Measurements from ENCODE around the gene ACADVL.
"Not testable (repeated sequence)": the region's sequence is repeated elsewhere in the genome, so short reads cannot be mapped to it uniquely, and the experiment has no call there.

ACADVL gene

DNA sequence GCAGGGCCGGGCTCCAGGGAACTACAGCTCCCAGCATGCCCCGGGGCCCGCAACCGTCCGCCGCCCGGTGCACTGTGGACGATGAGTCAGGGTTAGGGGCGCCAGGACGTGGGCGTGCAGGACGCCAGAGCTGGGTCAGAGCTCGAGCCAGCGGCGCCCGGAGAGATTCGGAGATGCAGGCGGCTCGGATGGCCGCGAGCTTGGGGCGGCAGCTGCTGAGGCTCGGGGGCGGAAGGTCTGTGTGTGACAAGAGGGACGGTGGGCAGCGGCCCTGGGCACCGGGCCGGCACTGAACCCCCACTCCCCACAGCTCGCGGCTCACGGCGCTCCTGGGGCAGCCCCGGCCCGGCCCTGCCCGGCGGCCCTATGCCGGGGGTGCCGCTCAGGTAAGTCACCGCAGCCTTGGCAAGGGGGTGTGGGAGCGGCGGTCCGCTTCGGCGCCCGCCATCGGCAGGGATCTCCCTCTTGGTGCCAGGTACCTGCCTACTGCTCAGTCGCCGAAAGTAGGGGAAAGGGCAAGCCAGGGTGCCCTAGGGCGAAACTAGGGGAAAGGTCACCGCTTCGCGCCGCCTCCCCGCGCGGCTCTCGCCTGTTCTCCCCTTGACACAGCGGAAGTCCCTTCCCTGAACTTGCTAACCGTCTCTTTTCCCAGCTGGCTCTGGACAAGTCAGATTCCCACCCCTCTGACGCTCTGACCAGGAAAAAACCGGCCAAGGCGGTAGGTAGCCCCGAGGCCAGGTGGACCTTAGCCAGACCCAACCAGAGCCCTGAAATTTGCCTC, at the start of gene ACADVL, which contains the start of gene DLG4:
Gene ACADVL (plus strand): TSS at position 127 of the 781 bp plus-strand sequence. CDS start 47 bp downstream, at position 174.
Gene DLG4 (minus strand): TSS at position 25 of the 781 bp plus-strand sequence.
- FAIRE-seq = no peak

DNA sequence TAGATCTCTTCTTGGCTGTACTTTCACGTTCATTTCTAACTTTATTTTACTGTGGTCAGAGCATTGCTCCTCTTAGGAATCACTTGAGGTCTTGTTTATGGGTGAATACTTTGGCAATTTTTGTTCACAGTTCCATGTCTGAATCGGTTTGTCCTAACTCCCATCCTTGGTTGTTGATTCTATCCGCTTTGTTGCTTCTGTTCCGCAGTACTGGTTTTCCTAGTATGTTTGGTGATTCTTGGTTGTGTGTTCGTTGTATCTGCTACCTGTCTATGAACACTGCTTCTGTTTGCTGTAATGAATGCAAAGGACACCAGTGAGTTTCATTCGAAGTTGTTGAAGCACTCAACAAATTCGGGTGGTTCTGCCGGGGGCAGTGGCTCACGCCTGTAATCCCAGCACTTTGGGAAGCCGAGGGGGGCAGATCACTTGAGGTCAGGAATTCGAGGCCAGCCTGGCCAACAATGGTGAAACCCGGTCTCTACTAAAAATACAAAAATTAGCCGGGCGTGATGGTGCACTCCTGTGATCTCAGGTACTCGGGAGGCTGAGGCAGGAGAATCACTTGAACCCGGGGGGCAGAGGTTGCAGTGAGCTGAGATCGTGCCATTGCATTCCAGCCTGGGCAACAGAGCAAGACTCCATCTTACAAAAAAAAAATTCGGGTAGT, 47.1 kb upstream of the ACADVL start:
- not testable (repeated sequence) for FAIRE-seq

DNA sequence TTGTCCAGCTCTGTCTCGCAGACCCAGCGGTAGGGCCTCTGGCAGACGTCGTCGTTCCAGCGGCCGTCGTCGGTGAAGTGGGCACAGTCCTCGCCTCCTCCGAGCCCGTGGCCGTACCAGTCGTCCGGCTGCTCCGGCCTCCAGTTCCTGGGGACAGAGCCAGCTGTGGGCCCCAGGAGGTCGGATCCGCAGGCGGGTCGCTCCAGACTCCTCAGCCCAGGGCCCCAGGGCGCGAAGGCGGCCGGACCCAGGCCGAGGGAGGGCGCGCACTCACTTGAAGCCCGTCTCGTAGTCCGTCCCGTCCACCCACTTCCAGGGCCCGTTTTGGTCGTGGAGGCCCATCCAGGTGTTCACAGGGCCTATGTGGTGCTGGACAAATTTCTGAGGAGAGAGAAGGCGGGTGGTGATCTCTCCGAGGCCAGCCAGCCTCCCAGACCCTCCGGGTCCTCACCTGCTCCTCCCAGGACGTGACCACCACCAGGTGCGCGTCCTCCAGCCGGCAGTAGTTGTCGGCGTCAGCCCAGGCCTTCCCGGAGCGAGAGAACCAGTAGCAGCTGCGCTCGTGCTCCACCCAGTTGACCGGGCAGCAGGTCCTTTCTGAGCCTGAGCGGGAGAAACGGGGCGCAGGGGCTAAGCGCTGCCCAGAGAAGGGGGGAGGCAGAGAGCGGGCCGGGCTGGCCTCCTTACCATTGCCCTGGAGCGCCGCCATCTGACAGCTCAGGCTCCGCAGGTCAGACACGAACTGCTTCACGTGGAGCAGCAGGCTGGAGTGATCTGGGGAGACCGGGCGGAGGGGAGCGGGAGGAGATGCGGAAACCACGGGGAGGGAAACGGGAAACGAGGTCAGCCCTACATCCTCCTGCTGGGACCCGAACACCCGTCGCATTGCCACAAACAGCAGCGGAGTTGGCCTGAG, 45.8 kb upstream of the ACADVL start:
- no peak for FAIRE-seq

DNA sequence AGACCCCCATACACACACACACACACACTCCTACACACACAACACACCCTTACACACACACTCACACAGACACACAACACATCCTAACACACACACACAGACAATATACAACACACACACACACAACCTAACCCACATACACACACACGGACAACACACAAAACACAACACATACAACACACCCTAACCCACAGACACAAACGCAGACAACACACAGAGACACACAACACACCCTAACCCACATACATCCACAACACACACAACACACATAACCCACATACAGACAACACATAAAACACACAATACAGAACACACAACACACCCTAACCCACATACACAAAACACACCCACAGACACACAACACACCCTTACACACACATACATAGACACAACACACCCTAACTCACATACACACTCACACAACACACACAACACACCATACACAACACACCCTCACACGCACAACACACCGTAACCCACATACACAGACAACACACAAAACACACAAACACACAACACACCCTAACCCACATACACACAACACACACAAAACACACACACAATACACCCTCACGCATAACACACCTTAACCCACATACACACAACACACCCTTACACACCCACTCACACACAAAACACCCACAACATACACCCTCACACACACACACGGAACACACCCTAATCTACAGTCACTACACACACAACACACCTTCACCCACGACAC, 45.0 kb upstream of the ACADVL start:
- FAIRE-seq = no peak

DNA sequence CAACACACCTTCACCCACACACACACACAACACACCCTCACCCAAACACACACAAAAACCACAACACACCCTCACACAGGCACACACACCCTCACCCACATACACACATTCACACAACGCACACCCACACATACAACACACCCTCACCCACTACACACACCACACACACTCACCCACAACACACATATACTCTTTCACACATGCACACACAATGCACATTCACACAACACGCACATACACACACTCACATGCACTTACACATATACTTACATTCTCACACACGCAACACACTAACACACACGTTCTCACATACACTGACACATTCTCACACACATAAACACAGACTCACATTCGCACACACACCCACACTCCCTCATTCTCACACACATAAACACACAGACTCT, 44.4 kb upstream of the ACADVL start:
- FAIRE-seq = no peak

DNA sequence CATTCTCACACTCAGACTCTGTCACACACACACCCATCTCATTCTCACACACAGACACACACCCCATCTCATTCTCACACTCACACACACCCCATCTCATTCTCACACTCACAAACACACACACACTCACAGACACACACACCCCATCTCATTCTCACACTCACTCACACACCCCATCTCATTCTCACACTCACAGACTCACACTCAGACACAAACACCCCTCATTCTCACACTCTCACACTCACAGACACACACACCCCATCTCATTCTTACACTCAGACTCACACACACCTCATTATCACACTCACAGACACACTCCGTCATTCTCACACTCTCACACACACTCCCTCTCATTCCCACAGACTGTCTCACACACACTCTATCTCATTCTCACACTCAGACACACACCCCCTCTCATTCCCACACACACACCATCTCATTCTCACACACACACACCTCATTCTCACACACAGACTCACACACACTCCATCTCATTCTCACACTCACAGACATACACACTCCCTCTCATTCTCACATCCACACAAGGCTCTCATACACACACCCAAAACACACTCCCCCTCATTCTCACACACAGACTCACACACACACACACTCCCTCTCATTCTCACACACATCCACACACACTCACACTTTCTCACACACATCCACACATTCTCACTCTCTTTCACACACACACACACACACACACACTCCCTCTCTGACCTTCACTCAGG, 43.5 kb upstream of the ACADVL start:
- no peak for FAIRE-seq

DNA sequence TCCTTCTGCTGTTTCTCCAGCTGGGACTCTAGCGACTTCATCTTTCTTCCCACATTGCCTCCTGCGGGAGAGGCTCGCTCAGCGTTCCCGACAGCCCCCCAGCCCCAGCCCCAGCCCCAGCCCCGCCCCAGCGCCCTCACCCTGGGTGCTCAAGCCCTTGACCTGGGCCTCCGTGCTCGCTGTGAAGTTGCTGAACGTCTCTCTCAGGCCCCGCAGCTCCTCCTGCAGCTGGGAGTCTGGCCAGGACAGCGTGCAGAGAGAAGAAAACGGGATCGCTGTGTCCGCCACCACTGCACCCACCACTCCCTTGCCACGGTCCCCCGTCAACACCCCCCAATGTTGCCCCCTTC, 42.9 kb upstream of the ACADVL start:
- FAIRE-seq = no peak

DNA sequence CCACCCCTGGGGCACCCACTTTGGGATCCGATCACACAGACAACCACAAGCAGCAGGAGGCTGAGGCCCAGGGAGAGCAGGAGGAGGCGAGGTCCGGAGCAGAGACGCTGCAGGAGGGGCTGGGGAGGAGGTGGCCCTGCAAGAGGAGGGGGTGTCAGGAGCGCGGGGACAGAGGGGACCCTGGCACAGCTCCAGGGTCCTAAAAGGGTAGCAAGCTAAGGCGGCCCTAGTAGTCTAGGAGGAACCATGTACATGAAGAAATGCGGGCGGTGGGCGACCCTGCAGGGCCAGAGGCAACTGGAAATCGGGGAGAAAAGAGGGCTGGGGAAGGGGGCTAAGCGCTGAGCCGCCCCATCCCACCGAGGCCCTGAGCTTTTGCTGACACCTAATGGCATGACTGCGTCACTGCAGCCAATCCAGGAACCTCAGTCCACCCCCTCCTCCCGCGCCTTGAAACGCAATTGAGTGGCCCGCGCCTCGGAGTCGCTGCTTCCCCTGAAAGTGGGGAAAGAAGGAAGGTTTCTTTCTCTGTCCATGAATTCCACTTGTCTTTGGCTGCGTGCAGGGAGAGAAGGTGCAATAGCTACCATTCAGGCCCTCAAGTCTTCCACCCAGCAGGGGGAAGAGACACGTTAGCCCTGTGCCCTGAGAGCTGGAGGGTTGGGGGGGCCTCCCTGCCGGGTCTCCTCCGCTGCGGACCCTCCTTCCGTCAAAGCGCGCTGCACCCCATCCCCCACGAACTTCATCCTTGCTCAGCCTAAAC, 42.4 kb upstream of the ACADVL start:
- no peak for FAIRE-seq

DNA sequence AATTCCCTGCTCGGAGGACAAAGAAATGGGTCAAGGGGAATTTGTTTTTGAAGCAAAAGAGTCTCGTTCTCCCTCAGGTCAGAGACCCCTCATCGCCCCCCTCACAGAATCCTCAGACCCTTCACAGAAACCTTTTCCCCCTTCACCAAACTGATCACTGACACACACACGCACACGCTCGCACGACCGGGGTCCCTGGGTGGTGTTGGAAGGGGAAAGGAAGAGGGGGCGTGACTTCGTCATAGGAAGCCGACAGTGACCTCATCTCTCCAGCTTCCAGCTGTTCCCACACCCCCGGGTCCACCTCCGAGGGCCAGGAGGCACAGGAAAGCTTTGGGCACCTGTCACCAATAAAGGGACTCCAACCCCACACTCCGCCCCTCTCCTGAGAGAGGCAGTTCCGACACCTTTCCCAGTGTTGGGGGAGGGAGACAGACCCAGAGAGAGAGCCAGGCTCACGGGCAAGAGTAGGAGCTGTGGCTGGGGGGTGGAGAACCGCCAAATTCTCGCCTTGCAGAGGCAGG, 41.7 kb upstream of the ACADVL start:
- FAIRE-seq = no peak

DNA sequence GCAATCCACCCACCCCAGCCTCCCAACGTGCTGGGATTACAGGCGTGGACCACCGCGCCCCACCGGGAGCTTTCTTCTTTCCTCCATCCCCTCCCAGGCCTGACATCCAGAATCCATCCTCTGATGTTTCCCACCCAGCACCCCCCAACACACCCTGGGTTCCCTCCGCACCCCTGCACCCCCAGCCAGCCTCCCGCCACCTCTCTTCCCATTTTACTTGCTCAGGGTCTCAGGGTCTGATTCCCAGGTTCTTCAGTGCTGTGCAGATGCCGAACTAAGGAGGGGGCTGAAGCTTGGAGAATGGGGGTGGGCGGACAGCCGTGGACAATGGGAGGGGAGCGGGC, 40.8 kb upstream of the ACADVL start:
- FAIRE-seq = no peak

DNA sequence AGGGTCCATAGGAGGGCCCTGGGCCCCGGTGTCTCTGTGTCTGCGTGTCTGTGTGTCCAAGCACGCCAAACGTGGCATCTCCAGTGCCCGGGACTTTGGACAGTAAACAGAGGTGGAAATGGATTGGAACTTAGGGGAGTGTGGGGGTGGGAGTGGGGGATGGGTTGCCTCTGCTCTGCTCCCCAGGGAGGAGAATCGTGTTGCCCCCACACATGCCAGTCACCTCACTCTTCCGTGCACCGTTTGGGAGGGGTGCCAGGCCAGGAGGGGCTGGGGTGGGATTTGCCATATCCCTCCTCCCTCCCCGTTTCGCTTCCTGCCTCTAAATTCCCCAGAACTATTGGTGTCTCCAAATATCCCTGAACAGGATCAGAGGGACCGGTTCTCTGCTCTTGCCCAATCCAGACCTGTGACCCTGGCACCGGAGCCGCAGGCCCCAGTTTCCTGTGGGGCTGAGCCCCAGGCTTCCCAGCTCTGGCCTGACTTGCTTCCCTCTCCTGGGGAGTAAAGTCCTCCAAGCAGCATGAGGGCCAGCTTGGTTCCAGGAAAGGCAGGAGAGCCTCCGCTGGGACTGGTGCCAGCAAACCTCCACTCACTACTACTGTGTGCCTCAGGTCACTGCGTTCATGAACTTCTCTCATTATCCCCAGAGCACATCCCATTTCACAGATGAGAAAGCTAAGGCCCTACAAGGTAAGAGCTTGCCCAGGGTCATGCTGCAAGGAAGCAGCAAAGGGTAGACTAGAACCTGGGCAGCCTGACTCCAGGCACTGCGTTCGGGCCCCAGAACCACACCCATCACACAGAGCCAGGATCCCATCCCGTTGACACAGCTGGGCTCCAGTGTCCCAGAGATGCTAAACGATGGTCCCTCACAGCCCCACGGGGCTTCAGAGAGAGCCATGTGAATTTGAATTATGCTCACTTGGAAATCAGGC, 40.2 kb upstream of the ACADVL start, which contains the start of gene ASGR1:
Gene ASGR1 (minus strand): TSS at position 54 of the 938 bp plus-strand sequence. CDS start 807 bp downstream, outside the sequence.
- no peak for FAIRE-seq

DNA sequence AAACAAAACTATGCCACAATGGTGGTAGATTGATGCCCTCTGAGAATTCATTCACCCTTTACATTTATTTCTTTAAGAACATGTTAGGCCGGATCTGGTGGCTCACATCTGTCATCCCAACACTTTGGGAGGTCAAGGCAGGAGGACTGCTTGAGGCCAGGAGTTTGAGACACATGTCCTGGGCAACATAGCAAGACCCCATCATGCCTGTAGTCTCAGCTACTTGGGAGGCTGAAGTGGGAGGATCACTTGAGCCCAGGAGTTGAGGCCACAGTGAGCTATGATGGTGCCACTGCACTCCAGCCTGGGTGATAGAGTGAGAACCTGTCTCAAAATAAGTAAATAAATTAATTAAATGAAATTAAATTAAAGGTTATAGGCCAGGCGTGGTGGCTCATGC, 37.6 kb upstream of the ACADVL start:
- not testable (repeated sequence) for FAIRE-seq

DNA sequence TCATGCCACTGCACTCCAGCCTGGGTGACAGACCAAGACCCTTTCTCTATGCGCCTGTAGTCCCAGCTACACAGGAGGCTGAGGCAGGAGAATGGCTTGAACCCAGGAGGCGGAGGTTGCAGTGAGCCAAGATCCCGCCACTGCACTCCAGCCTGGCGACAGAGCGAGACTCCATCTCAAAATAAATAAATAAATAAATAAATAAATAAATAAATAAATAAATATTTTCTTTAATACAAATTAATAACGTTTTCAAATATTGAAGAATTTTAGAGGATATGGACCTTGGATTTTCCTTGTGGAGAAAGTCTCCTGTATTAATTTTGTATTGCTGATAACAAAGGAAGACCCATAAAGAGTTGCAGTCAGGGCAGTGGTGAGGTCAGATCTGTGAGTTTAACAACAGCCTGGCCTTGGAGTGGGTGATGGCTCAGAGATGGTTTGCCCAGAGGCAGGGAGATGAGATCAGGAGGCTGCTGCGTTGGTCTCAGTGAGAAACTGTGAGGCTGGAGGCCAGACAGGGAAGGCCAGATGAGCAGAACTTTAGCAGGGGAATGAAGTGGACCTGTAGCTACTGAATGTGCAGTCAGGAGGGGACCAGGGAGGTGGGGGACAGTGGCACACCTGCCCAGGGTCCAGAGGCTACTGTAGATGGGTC, 36.2 kb upstream of the ACADVL start:
- FAIRE-seq = no peak

DNA sequence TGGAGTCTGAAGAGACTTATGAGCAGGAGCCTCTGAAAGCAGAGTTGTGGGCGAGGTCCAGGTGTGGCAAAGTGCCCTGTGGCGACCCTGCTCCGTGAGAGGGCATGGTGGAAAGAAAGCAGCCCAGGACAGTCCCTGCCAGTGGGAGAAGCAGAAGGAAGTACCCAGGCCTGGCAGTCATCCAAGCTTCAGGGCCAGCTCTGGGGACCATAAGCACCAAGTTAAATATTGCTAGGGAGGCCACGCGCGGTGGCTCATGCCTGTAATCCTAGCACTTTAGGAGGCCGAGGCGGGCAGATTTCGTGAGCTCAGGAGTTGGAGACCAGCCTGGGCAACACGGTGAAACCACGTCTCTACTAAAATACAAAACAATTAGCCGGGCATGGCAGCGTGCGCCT, 35.6 kb upstream of the ACADVL start:
- no peak for FAIRE-seq

DNA sequence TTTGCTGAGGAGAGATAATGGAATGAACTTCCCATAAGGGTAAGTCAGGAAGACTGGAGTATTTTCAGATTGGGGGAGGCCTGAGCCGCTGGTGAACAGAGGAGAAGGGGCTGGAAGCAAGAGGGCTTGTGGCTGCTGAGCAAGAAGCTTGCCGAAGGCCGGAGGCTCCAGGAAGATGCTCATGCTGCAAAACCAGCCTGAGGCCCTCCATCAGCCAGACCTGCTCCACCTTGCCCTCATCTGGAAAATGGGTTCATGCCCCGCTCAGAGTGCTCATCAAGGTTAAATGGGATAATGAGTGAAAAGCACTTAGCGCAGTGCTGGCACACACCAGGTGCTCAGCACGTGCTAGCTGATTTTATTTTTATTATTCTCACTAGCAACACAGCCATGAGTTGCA, 35.1 kb upstream of the ACADVL start:
- FAIRE-seq = no peak

DNA sequence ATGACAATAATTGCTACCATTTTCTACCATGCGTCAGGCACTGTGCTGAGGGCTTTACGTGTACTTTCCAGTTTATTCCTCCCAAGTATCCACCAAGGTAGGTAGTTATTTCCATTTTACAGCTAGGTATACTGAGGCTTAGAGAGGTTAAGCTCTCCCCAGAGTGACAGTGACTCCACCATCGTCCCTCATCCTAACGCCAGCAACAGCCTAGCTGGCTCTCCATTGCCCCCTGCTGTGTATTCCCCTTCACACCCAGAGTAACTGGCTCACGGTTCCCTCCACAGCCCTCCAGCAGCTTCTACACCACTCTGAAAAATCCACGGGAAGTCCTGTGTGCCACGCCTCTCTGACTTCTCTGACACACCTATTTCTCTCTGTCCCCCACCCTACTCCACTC, 33.5 kb upstream of the ACADVL start:
- no peak for FAIRE-seq

DNA sequence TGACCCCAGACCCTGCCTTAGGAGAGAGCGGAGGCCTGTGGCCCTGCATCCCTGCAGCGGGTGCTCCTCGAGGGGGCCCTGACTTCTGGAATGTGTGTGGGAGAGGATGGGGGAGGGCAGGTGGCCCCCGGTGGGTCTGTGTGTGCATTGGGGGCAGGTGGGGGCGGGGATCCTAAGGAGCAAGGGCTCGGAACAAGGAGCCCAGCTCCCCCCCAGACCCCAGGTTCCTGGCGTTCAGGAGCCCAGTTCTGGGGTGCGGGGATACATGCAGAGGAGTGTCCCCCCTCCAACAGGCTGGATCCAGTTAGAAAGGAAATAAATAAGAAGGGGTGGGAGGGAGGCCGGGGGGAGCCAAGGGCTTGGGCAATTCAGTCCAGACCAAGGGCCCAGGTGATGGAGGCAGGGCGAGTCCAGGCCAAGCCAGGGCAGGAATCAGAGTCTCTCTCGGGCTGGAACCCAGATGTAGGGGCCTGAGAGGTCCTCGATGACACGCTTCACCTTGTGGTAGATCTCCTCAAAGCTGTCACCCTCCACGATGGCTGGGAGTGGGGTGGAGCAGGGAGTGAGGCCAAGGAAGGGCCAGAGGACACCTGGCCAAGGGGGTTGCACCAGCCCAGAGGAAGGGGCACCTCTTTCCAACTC, 29.3 kb upstream of the ACADVL start:
- FAIRE-seq = no peak

DNA sequence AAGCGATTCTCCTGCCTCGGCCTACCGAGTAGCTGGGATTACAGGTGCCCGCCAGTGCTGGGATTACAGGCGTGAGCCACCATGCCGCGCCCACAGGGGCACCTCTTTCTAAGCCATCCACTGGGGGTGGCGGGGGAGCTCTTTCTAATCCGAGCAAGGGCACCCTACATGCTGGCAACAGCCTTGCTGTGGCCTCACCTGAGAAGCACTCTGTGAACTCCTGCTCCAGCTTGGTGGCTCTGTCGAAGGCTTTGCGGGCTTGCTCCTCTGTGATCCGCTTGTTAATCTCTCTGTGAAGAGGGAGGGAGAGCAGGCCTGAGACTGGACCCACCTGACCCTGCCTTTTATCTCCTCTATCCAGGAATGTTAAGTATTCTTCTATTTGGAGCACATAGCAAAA, 28.7 kb upstream of the ACADVL start:
- FAIRE-seq = no peak

Data from TTC549 (cell line).